WTC11 (cell line): ENCODE results near the gene OPRL1. TPM values are rescaled to one million over a fixed set of nuclear protein-coding genes. Genes with fewer than 3 reads are reported as not detected.

ENCODE experiments used
- ATAC-seq: fragments of 200-7000 bp; cut with Tn5 transposase; 2 replicates; pipeline ENCODE4 v1.10.0; 2021; ENCODE audit warnings: mild to moderate bottlenecking, moderate library complexity
- CTCF ChIA-PET: fragments of 300-600 bp; sonication (Branson Sonifier 250); formaldehyde crosslinking; loops from one replicate; lab custom pipeline; 2021; ENCODE audit warnings: antibody characterized with exemption; lab: Charles Lee
- POLR2A ChIA-PET: fragments of 350-600 bp; sonication (Branson Sonifier 250); formaldehyde crosslinking; loops from one replicate; lab custom pipeline; 2021; ENCODE audit warnings: antibody characterized with exemption; lab: Charles Lee
- DNase-seq: peaks from one replicate; pipeline ENCODE4 v3.0.0; 2021; ENCODE audit warnings: low spot score
- H3K27ac Mint-ChIP-seq: 2 replicates; pipeline ENCODE4 v1.8.0; 2021; ENCODE audit warnings: mixed read lengths
- H3K27me3 Mint-ChIP-seq: 2 replicates; pipeline ENCODE4 v1.8.0; 2021; ENCODE audit warnings: low read depth, mild to moderate bottlenecking, moderate library complexity, mixed read lengths
- H3K36me3 Mint-ChIP-seq: 2 replicates; pipeline ENCODE4 v1.8.0; 2021; ENCODE audit warnings: mixed read lengths
- H3K4me1 Mint-ChIP-seq: 2 replicates; pipeline ENCODE4 v1.8.0; 2022; ENCODE audit warnings: mixed read lengths
- H3K4me3 Mint-ChIP-seq: 2 replicates; pipeline ENCODE4 v1.8.0; 2021; ENCODE audit warnings: mild to moderate bottlenecking, moderate library complexity, mixed read lengths
- H3K9me3 Mint-ChIP-seq: 2 replicates; pipeline ENCODE4 v1.8.0; 2021; ENCODE audit warnings: mixed read lengths
- GABPB1 ChIP-seq: sonication (generic); formaldehyde crosslinking; IDR thresholded peaks from 2 replicates; pipeline ENCODE4 v1.8.1; 2023; ENCODE audit warnings: mild to moderate bottlenecking, missing genetic modification reagents
- GRHL2 ChIP-seq: fragments of 250-450 bp; sonication (Bioruptor Pico); IDR thresholded peaks from 2 replicates; pipeline ENCODE4 v1.8.0; 2022; ENCODE audit warnings: mild to moderate bottlenecking, moderate library complexity; ENCODE audit not compliant: insufficient replicate concordance, severe bottlenecking
- PRDM15 ChIP-seq: sonication (generic); formaldehyde crosslinking; IDR thresholded peaks from 2 replicates; pipeline ENCODE4 v1.8.0; 2022; ENCODE audit warnings: missing genetic modification reagents
- PREB ChIP-seq: sonication (generic); formaldehyde crosslinking; IDR thresholded peaks from 2 replicates; pipeline ENCODE4 v1.8.1; 2022; ENCODE audit warnings: mild to moderate bottlenecking, missing genetic modification reagents, moderate library complexity, borderline replicate concordance
- PRRX2 ChIP-seq: fragments of 250-450 bp; sonication (Bioruptor Pico); IDR thresholded peaks from 2 replicates; pipeline ENCODE4 v1.8.0; 2021; ENCODE audit warnings: mild to moderate bottlenecking
- SP1 ChIP-seq: sonication (generic); formaldehyde crosslinking; conservative IDR thresholded peaks from 2 replicates; pipeline ENCODE4 v1.8.1; 2022; ENCODE audit warnings: missing genetic modification reagents
- TEAD4 ChIP-seq: sonication (generic); formaldehyde crosslinking; IDR thresholded peaks from 2 replicates; pipeline ENCODE4 v1.8.0; 2022; ENCODE audit warnings: mild to moderate bottlenecking, missing genetic modification reagents
- ZNF423 ChIP-seq: fragments of 250-450 bp; sonication (Bioruptor Pico); IDR thresholded peaks from 2 replicates; pipeline ENCODE4 v2.1.2; 2022; ENCODE audit warnings: mild to moderate bottlenecking, moderate library complexity
- ZNF512 ChIP-seq: sonication (generic); formaldehyde crosslinking; IDR thresholded peaks from 2 replicates; pipeline ENCODE4 v1.8.1; 2022; ENCODE audit warnings: missing genetic modification reagents, borderline replicate concordance
- ZNF671 ChIP-seq: fragments of 250-450 bp; sonication (Bioruptor Pico); IDR thresholded peaks from 2 replicates; pipeline ENCODE4 v1.8.0; 2021; ENCODE audit warnings: mild to moderate bottlenecking
- total RNA-seq: library from RNA; stranded (reverse); gene quantifications from 3 replicates; pipeline ENCODE4 v1.2.3, GENCODE V29; 2021

Gene OPRL1
- total RNA-seq, 1 experiment from 2014 or later = 2.0 TPM

- peak overlapping the region; percentile 63; the same call in 1 of the 2 replicates for H3K27ac Mint-ChIP-seq
- TF ChIP-seq GRHL2 (CRISPR knock-in tag) = no peak
- peak; percentile 52 for TF ChIP-seq GABPB1 (CRISPR knock-in tag)
- peaks cover 2% of the 10 kb centered on the region; the same call in 1 of the 2 replicates for H3K27me3 Mint-ChIP-seq
- no peak overlapping the region for H3K4me3 Mint-ChIP-seq
- ChIA-PET CTCF (interaction anchor here (0.8 to 2.1 kb wide), 10 partner anchors 8 to 110 kb away, joined by 3 to 16 read pairs (median 5); partner anchors contain the start of genes LKAAEAR1, OPRL1 and RGS19), POLR2A (interaction anchor here (1.4 kb wide), 1 partner anchor 15 kb away, joined by 4 read pairs; the partner anchor contains the start of gene OPRL1)
- H3K4me1 Mint-ChIP-seq = peaks cover 32% of the 10 kb centered on the region
- H3K36me3 Mint-ChIP-seq = no peaks in the 10 kb centered on the region
- no peak for DNase-seq
- no peaks in the 10 kb centered on the region for H3K9me3 Mint-ChIP-seq
- no peak for ATAC-seq
Measured at GRCh38 chr20:64065062-64065973, 14.6 kb upstream of the OPRL1 start.

- H3K27ac Mint-ChIP-seq = peak overlapping the region; percentile 52; the same call in 1 of the 2 replicates
Measured at GRCh38 chr20:64065974-64066343, 13.9 kb upstream of the OPRL1 start.

More at GRCh38 chr20:64065974-64066343, 13.9 kb upstream of the OPRL1 start:
- H3K4me1 Mint-ChIP-seq = peaks cover 32% of the 10 kb centered on the region
- H3K27me3 Mint-ChIP-seq = peaks cover 2% of the 10 kb centered on the region; the same call in 1 of the 2 replicates
- POLR2A ChIA-PET = interaction anchor here (1.4 kb wide), 1 partner anchor 14 kb away, joined by 4 read pairs; the partner anchor contains the start of gene OPRL1
- no peak overlapping the region for H3K4me3 Mint-ChIP-seq
- TF ChIP-seq ZNF671 (CRISPR knock-in tag) (no peak), TEAD4 (no peak), PRRX2 (CRISPR knock-in tag) (no peak), ZNF423 (no peak), PRDM15 (CRISPR knock-in tag) (no peak), ZNF512 (no peak), SP1 (CRISPR knock-in tag) (no peak), PREB (CRISPR knock-in tag) (no peak), GABPB1 (CRISPR knock-in tag) (no peak)
- peak; percentile 47 for DNase-seq
- H3K9me3 Mint-ChIP-seq = no peaks in the 10 kb centered on the region
- peak; percentile 14 for ATAC-seq
- CTCF ChIA-PET = interaction anchor here (0.6 to 2.1 kb wide), 10 partner anchors 8 to 570 kb away, joined by 3 to 16 read pairs (median 6); partner anchors contain the start of genes LKAAEAR1, OPRL1 and RGS19
- H3K36me3 Mint-ChIP-seq = no peaks in the 10 kb centered on the region
